A673 (cell line): ENCODE measurements around the gene FAM98C. TPM values are rescaled to one million over a fixed set of nuclear protein-coding genes. Genes with fewer than 3 reads are reported as not detected.

Experiments
- Bru-seq: library from RNA; stranded (reverse); fragments of 400-500 nt; gene quantifications from one replicate; lab custom pipeline; 2021; lab: Mats Ljungman, UMichigan
- BruChase-seq, 2 experiments: library from RNA; stranded (reverse); fragments of 400-500 nt; gene quantifications; one replicate each; lab custom pipeline; 2021; lab: Mats Ljungman, UMichigan
- BruUV-seq: library from RNA; stranded (reverse); fragments of 400-500 nt; replicated peaks from 2 replicates; lab custom pipeline; 2021; lab: Mats Ljungman, UMichigan
- CTCF ChIA-PET: fragments of 300-600 bp; sonication (Branson Sonifier 250); formaldehyde crosslinking; loops from one replicate; lab custom pipeline; 2022; ENCODE audit warnings: antibody characterized with exemption; lab: Charles Lee
- POLR2A ChIA-PET: fragments of 300-600 bp; sonication (Branson Sonifier 250); formaldehyde crosslinking; loops from one replicate; lab custom pipeline; 2022; ENCODE audit warnings: antibody characterized with exemption; ENCODE audit not compliant: low non-redundant PET; lab: Charles Lee
- DNase-seq: peaks from one replicate; pipeline ENCODE4 v3.0.0-alpha.2; 2015; ENCODE audit warnings: low spot score
- H3K27ac ChIP-seq: fragments of 200-600 bp; sonication (generic); 2 replicates; pipeline ENCODE4 v1.5.1; 2016; ENCODE audit warnings: mixed run types, low read depth, mild to moderate bottlenecking, mixed read lengths, antibody characterized with exemption, low read length; ENCODE audit not compliant: poor library complexity, severe bottlenecking
- H3K27me3 ChIP-seq: fragments of 200-600 bp; sonication (generic); replicated peaks from 2 replicates; pipeline ENCODE4 v1.6.1; 2017; ENCODE audit warnings: mixed run types, low read depth, mild to moderate bottlenecking, mixed read lengths, antibody characterized with exemption, low read length; ENCODE audit not compliant: insufficient read depth, poor library complexity
- H3K36me3 ChIP-seq: fragments of 200-600 bp; sonication (generic); 2 replicates; pipeline ENCODE4 v1.6.1; 2016; ENCODE audit warnings: mixed run types, mild to moderate bottlenecking, mixed read lengths, antibody characterized with exemption, low read length; ENCODE audit not compliant: insufficient read depth, poor library complexity, severe bottlenecking
- H3K4me1 ChIP-seq: fragments of 200-600 bp; sonication (generic); 2 replicates; pipeline ENCODE4 v1.6.1; 2017; ENCODE audit warnings: mixed run types, mild to moderate bottlenecking, mixed read lengths, antibody characterized with exemption, low read length; ENCODE audit not compliant: insufficient read depth, poor library complexity, severe bottlenecking
- H3K4me3 ChIP-seq: fragments of 200-600 bp; sonication (generic); 2 replicates; pipeline ENCODE4 v1.5.1; 2016; ENCODE audit warnings: low read depth, mixed run types, mild to moderate bottlenecking, mixed read lengths, low read length; ENCODE audit not compliant: poor library complexity, severe bottlenecking
- H3K9me3 ChIP-seq: fragments of 200-600 bp; sonication (generic); 2 replicates; pipeline ENCODE4 v1.6.1; 2016; ENCODE audit warnings: mixed run types, low read depth, mild to moderate bottlenecking, mixed read lengths, antibody characterized with exemption, low read length; ENCODE audit not compliant: poor library complexity, severe bottlenecking
- EZH2 ChIP-seq: fragments of 200-600 bp; sonication (generic); IDR thresholded peaks from 2 replicates; pipeline ENCODE4 v1.6.1; 2017; ENCODE audit warnings: borderline replicate concordance, low read depth, mild to moderate bottlenecking, mixed read lengths, antibody characterized with exemption, low read length; ENCODE audit not compliant: poor library complexity, severe bottlenecking
- intact Hi-C: fragments of 100-400 bp; cut with micrococcal nuclease; formaldehyde crosslinking; loops from one replicate; pipeline ENCODE4 v1.10.0; 2022; ENCODE audit not compliant: unreplicated experiment
- long read RNA-seq: library from polyadenylated mRNA; stranded (forward); transcript quantifications from one replicate; pipeline ENCODE4 v2.0.0, GENCODE V29; 2022
- total RNA-seq: library from RNA; stranded (reverse); gene quantifications from 2 replicates; pipeline ENCODE4 v1.2.3, GENCODE V29; 2021
- TF ChIP-seq, protein P1 (sequence below): fragments of 300-800, 200-600 bp; sonication (generic); conservative IDR thresholded peaks from 2 replicates; pipeline ENCODE4 v1.5.1; 2017; ENCODE audit warnings: low read depth, mild to moderate bottlenecking, antibody characterized with exemption, low read length, moderate library complexity, mixed read lengths

The FAM98C gene
- total RNA-seq (11.8 and 12.1 TPM in 2 replicates), Bru-seq, nascent RNA (percentile 34 among the genes with signal in this experiment), BruChase-seq, experiment 1, labeled RNA remaining after a 2-hour chase (percentile 46 among the genes with signal in this experiment), BruChase-seq, experiment 2, labeled RNA remaining after a 6-hour chase (percentile 52 among the genes with signal in this experiment)
- long read RNA-seq, full-length matches to known transcripts: 7 of 12 reads
- long read RNA-seq, partial matches to known transcripts: 3 of 12 reads
- long read RNA-seq, other reads (novel, unspliced or antisense): 2 of 12 reads

DNA sequence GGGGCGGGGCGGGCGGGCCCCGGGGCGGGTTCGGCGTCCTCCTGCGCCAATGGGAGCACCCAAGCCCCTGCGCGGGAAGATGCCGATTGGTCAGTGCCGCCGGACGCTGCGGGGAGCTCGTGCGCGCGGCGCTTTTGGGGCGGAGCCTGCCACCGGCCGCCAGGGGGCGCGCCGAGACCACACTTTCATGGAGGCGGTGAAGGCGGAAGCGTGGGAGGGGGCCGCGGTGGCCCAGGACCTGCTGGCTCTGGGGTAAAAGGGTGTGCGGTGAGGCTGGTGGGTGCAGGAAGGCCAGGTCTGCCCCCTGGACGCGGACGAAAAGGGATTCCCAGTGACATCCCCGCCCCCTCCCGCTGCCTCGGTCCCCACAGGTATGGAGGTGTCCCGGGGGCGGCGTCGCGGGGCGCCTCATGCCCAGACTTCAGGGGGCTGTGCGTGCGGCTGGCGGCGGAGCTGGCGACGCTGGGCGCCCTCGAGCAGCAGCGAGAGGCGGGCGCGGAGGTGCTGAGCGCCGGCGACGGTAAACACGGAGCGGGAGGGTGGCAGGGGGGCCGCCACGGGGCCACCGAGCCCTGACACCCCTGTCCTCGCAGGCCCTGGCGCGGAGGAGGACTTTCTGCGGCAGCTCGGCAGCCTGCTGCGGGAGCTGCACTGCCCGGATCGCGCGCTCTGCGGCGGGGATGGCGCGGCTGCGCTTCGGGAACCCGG, at the start of gene FAM98C:
FAM98C (plus strand) TSS at position 127 of the 708 bp plus-strand sequence; CDS start at position 188, 61 bp downstream.
- Histone ChIP-seq H3K36me3 (no peaks in the 10 kb centered on the region), H3K27ac (peak within 1 kb of the TSS; percentile 70), H3K27me3 (no peaks in the 10 kb centered on the region), H3K4me3 (peak within 1 kb of the TSS; percentile 87), H3K4me1 (no peaks in the 10 kb centered on the region), H3K9me3 (no peaks in the 10 kb centered on the region)
- TF ChIP-seq, protein P1, sequence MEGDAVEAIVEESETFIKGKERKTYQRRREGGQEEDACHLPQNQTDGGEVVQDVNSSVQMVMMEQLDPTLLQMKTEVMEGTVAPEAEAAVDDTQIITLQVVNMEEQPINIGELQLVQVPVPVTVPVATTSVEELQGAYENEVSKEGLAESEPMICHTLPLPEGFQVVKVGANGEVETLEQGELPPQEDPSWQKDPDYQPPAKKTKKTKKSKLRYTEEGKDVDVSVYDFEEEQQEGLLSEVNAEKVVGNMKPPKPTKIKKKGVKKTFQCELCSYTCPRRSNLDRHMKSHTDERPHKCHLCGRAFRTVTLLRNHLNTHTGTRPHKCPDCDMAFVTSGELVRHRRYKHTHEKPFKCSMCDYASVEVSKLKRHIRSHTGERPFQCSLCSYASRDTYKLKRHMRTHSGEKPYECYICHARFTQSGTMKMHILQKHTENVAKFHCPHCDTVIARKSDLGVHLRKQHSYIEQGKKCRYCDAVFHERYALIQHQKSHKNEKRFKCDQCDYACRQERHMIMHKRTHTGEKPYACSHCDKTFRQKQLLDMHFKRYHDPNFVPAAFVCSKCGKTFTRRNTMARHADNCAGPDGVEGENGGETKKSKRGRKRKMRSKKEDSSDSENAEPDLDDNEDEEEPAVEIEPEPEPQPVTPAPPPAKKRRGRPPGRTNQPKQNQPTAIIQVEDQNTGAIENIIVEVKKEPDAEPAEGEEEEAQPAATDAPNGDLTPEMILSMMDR: peak; percentile 93
- no peak for TF ChIP-seq EZH2
- POLR2A ChIA-PET: no interaction called here
- CTCF ChIA-PET: interaction anchor here (0.5 to 1.6 kb wide), 19 partner anchors 8 to 1529 kb away, joined by 3 to 14 read pairs (median 4); partner anchors contain the start of genes ACTN4, ECH1, GGN and NFKBIB
- intact Hi-C loops: loop anchor here (2.0 to 10.0 kb wide), 3 partner anchors 168 to 528 kb away; partner anchors contain the start of genes MRPS12 and SARS2
- no TSS peak for BruUV-seq
- DNase-seq: peak; percentile 98

DNA sequence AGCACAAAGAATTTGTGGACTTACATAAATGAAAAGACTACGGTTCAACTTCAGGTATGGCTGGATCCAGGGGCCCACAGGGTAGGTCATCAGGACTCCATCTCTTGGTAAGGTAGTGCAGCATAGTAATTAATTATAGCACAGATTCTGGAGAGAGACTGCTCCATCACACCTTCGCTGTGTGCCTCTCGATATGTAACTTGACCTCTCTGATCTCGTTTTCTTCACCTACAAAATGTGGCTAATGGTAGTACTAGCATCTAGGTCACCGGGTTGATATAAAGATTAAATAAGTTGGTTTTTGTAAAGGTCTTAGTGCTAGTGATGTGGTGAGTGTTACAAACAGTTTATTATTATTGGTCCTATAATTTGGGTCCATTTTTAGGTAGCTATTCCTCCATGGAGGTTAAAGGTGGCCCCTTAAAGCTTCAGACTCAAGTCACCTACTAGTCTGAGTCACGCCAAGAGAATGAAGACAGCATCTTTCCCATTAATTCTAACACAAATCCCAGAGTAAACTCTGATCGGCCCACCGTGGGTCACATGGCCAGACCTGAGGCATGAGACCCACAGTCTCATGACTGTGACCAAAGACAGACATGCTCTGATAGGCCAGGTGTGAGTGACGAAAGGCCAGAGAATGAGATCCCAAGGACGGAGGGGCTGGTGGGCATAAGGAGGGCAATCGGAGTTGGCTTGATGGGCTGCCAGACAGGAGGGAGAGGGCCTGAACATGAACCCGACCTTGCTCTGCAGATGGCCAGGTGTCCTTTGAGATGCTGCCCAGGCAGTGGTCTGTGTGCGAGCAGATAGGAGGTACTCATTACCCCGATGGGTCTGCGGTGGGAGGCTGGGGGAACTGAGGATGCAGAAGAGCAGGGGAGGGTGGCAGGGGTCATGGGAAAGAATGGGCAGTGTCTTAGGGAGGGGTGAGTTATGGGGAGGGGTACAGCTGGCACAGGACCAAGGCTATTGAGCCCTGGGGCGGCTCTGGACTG, 46.9 kb upstream of the FAM98C start:
- no TSS peak for BruUV-seq
- H3K27ac ChIP-seq: no peak overlapping the region
- DNase-seq: no peak
- no peak overlapping the region for H3K4me3 ChIP-seq
- no peaks in the 10 kb centered on the region for H3K9me3 ChIP-seq
- no peaks in the 10 kb centered on the region for H3K36me3 ChIP-seq
- no peaks in the 10 kb centered on the region for H3K4me1 ChIP-seq
- POLR2A ChIA-PET: no interaction called here
- CTCF ChIA-PET: no interaction called here
- TF ChIP-seq EZH2: no peak
- TF ChIP-seq, protein P1: no peak
- H3K27me3 ChIP-seq: peaks cover 30% of the 10 kb centered on the region
- intact Hi-C loops: no loop called here

DNA sequence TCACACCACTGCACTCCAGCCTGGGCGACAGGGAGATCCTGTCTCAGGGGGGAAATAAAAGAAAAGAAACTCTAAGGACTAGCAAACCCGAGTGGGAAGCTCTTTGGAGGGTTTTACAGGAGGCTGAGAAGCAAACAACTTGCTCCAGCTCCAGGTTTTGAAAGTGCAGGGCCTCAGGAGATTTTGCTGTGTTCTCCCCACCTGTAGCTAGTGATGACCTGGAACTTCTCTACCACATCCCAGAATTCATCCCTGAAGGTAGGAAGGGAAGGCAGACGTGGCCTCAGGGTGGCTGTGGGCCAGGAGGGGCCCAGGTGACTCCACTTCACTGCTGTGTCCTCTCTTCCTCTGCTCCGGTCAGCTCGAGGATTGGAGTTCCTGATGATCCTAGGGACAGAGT, 44.8 kb upstream of the FAM98C start:
- Histone ChIP-seq H3K9me3 (no peaks in the 10 kb centered on the region), H3K4me3 (no peak overlapping the region), H3K27me3 (peaks cover 37% of the 10 kb centered on the region), H3K36me3 (no peaks in the 10 kb centered on the region), H3K27ac (no peak overlapping the region), H3K4me1 (no peaks in the 10 kb centered on the region)
- ChIA-PET POLR2A (no interaction called here), CTCF (interaction anchor here (0.6 kb wide), 1 partner anchor 277 kb away, joined by 3 read pairs; no protein-coding TSS in a partner anchor)
- intact Hi-C loops: no loop called here
- TF ChIP-seq EZH2: no peak
- TF ChIP-seq, protein P1: no peak
- no TSS peak for BruUV-seq
- no peak for DNase-seq
